Activated naive CD4-positive, alpha-beta T cell treated with anti-CD3 and anti-CD28 coated beads, Interleukin-2, amount 50 U/mL, for 24 hours (primary cell): Measurements from ENCODE around the gene ZCRB1.

ENCODE experiments used
- H3K27ac Mint-ChIP-seq: one replicate; pipeline ENCODE4 v1.8.0; 2021; ENCODE audit warnings: mild to moderate bottlenecking, mixed read lengths
- H3K27me3 Mint-ChIP-seq: one replicate; pipeline ENCODE4 v1.8.0; 2021; ENCODE audit warnings: mixed read lengths
- H3K36me3 Mint-ChIP-seq: one replicate; pipeline ENCODE4 v1.8.0; 2021; ENCODE audit warnings: mixed read lengths
- H3K4me1 Mint-ChIP-seq: one replicate; pipeline ENCODE4 v1.8.0; 2021; ENCODE audit warnings: mixed read lengths
- H3K4me3 Mint-ChIP-seq: one replicate; pipeline ENCODE4 v1.8.0; 2021; ENCODE audit warnings: mild to moderate bottlenecking, mixed read lengths
- H3K9me3 Mint-ChIP-seq: one replicate; pipeline ENCODE4 v1.8.0; 2021; ENCODE audit warnings: mixed read lengths

Gene ZCRB1

GRCh38 chr12:42273706-42274105 lies 52.2 kb downstream of the ZCRB1 start:
- H3K36me3 Mint-ChIP-seq, result no peaks in the 10 kb centered on the region
- no peaks in the 10 kb centered on the region for H3K9me3 Mint-ChIP-seq
- peaks cover 1% of the 10 kb centered on the region for H3K27me3 Mint-ChIP-seq
- no peak overlapping the region for H3K27ac Mint-ChIP-seq
- peaks cover 6% of the 10 kb centered on the region for H3K4me1 Mint-ChIP-seq
- H3K4me3 Mint-ChIP-seq, result no peak overlapping the region

DNA sequence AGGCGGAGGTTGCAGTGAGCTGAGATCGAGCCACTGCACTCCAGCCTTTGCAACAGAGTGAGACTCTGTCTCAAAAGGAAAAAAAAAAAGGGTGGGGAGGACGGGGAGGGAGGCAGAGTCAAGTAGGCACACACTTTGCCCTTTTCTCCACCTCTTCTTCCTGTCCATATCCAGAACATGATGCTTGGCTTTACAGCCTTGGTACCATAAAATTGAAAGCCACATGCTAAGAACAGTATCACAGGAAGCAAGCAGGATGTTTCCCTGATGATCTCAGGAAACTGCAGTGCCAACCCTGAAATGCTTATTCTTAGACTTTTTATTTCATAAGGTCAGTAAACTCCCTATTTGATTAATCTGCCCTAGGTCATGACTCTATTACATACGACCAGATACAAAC lies 55.3 kb downstream of the ZCRB1 start:
- Mint-ChIP-seq H3K27me3 (peaks cover 1% of the 10 kb centered on the region), H3K4me3 (no peak overlapping the region)

DNA sequence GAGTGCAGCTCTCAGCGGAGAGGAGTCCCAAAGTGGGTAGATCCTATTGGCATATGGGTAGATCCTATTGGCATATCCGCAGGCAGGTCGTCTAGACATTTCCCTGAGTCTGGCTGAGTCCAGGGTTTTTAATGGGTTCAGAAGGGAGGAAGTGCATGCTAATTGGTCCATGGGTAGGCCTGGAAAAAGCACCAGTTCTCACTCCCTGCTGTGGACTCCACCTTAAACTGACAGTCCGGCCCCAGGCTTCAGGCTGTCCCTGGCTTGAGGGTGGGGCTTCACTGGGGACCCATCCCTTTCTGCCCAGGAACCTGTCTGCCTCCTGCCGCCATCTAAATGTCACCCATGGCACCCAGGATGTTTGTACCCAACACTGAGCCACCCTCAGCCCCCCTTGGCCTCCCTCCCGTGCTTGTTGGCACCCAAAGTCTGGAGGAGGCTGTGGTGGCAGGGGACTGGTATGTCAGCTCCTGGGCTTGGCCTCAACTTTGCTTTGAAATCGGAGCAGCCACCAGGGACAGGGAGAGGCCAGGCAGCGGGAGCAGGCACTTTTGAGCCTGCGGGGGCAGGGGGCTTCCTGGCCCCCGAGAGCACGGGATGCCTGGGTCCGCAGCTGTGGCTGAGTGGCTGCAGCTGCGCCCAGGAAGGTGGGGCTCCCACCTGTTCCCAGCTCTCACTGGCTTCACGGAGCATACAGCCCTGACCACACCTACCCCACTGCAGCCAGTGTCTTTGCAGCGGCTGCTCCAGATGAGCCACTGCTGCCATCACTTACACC lies 58.3 kb downstream of the ZCRB1 start:
- Mint-ChIP-seq H3K27me3 (peaks cover 3% of the 10 kb centered on the region), H3K4me3 (no peak overlapping the region), H3K9me3 (no peaks in the 10 kb centered on the region), H3K4me1 (peaks cover 10% of the 10 kb centered on the region), H3K27ac (no peak overlapping the region), H3K36me3 (no peaks in the 10 kb centered on the region)

More for the DNA sequence above, 55.3 kb downstream of the ZCRB1 start:
- Mint-ChIP-seq H3K27ac (no peak overlapping the region), H3K9me3 (no peaks in the 10 kb centered on the region), H3K4me1 (peaks cover 6% of the 10 kb centered on the region), H3K36me3 (no peaks in the 10 kb centered on the region)

- peaks cover 3% of the 10 kb centered on the region for H3K27me3 Mint-ChIP-seq
- no peaks in the 10 kb centered on the region for H3K9me3 Mint-ChIP-seq
- H3K27ac Mint-ChIP-seq, result no peak overlapping the region
- H3K4me1 Mint-ChIP-seq, result peaks cover 10% of the 10 kb centered on the region
- no peak overlapping the region for H3K4me3 Mint-ChIP-seq
- no peaks in the 10 kb centered on the region for H3K36me3 Mint-ChIP-seq
These were observed 59.2 kb downstream of the ZCRB1 start for GRCh38 chr12:42266579-42267230.

DNA sequence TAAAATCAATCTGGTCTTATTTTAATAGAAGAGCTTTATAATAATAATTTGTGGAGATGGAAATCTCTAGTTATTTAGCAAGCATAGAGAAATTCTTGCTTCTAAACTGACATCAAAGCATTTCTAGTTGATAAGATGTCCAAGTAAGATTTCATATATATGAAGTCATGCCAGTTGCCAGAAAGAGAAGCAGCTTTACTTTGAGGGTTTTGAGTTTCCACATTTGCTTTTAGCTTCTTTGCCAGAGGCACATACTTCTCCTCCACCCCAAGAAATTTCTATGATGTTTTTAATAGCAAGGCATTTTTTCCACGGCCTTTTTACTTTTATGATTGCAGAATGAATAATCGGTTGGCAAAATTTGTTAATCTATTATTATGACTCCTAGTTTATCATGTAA lies 63.6 kb downstream of the ZCRB1 start:
- H3K36me3 Mint-ChIP-seq, result peaks cover under 1% of the 10 kb centered on the region
- H3K4me3 Mint-ChIP-seq, result no peak overlapping the region
- H3K27me3 Mint-ChIP-seq, result peaks cover 1% of the 10 kb centered on the region
- no peaks in the 10 kb centered on the region for H3K9me3 Mint-ChIP-seq
- peaks cover 4% of the 10 kb centered on the region for H3K4me1 Mint-ChIP-seq
- H3K27ac Mint-ChIP-seq, result no peak overlapping the region
